ENCODE results near the gene REXO4.
"Not testable (repeated sequence)": the region's sequence is repeated elsewhere in the genome, so short reads cannot be mapped to it uniquely, and the experiment has no call there.

REXO4 gene

GRCh38 chr9:133386338-133386737 is 31.5 kb downstream of the REXO4 start:
- no peak for DNase-seq

GRCh38 chr9:133385452-133385851 is 32.4 kb downstream of the REXO4 start:
- no peak for DNase-seq

DNA sequence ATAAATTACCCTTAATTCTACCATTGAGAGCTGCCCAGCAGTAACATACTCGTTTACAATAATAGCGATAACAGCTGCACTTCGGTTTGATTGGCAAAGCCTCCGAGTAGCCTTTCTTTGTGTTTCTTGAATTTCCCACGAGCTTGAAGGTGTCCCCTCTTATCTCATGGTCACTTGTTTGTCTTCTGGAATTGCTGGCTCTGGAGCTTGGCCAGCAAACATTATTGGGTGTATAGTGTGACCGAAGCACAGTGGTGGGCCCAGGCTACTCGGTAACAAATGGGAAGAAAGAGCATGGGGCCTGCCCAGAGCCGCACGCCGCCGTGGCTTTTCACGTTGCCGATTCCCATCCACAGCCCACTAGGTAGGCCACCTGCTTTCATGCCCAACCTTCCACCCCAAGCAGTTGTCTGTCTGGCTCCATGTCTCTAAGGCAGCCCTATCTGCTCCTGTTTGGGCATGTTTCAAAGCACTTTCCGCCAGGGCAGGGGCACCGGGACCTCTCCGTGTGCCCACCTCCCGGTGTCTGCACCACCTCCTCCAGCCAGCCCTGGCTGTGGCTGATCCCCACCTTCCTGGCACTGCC is 33.0 kb downstream of the REXO4 start:
- no peak for DNase-seq

GRCh38 chr9:133383438-133383837 is 34.4 kb downstream of the REXO4 start:
- no peak for DNase-seq

GRCh38 chr9:133382507-133383141 is 35.2 kb downstream of the REXO4 start:
- no peak for DNase-seq

DNA sequence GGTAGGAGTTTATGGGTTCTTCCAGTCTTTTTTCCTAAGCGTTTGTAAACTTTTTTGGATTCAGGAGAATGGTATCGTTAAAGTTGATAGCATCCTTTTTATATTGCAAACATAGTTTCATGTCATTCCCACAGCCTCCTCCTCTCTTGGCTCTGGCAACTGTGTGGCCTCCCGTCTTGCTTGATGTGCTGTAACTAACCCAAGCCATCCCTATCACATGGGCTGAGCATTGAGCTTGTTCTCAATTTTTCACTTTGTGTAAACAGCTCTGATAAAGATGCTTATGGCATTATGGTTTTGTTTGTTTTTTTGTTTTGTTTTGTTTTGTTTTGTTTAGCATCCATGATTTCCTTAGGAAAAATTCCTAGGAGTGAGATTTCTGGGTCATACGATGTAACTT is 37.1 kb downstream of the REXO4 start:
- no peak for DNase-seq

DNA sequence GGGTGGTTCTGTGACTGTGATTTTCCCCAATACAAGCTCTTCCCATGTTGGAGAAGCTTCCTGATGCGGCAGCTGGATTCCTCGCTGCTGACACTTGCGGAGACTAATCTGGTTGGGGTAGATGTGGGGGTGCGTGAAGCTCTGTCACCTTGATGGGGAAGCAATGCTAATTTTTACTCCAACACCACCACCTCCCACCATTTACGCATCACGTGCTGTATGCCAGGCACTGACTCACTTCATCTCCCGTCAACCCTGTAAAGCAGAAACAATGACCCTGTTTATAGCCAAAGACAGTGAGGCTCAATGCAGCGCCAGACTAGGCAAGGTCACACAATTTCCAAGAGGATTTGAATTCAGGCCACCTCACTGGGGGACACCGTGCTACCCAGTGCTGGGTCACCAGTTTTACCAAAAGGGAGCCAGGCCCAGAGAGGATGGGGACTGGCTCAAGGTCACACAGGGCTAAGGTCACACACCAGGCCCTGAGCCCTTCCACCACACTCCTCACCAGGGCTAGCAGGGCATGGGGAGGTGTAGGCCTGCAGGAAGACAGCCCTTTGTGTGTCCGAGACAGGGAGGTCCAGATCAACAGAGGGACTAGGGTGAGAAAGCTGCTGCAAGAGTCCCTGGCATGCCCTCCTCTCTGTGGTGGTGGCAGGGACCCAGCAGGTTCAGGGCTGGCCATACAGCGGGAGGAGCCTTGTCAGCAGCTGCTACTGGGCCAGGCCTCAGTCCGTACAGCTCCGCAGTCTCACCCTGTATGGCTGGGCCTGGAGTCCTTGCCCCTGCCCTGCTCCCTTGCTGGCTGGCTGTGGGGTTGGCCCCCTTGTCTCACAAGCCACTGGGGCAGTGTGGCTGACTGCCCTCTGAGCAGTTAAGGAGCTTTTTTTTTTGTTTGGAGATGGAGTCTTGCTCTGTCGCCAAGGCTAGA is 38.4 kb downstream of the REXO4 start:
- no peak for DNase-seq

DNA sequence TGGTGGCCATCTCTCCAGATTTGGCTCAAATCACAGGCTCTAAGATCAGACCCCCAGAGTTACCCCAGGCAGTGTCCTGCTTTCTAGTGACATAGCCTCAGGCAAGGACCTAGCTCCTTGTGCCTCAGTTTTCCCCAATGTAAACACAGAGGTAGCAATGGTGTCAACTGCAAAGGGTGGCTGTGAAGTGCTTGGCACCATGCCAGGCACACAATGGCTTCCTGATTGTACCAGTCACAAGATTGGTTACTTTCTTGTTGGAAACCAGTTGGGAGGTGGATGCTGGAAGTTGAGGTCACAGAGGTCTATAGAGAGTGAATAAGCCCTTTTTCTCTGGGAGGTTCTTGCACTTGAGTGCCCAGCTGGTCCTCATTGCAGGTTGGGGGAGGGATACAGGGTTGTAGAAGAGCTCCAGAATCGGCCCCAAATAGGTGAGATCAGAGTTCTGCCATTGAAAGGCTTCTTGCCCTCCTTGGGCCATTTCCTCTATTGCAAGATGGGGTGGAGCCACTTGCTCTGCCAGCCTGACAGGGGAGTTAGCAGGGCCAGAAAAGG is 39.3 kb downstream of the REXO4 start:
- DNase-seq, result no peak

- DNase-seq, result no peak
Measured at GRCh38 chr9:133377721-133378216, 40.0 kb downstream of the REXO4 start.

- not testable (repeated sequence) for DNase-seq
Measured at GRCh38 chr9:133377280-133377679, 40.5 kb downstream of the REXO4 start.

GRCh38 chr9:133375724-133376654 is 41.8 kb downstream of the REXO4 start, which contains the start of the genes STKLD1 and SURF4:
TSS of gene STKLD1 (plus strand) at chr9:133376366. CDS start at chr9:133376474, 108 bp downstream.
TSS of gene SURF4 (minus strand) at chr9:133376060. CDS start at chr9:133375969, 91 bp downstream.
- DNase-seq, result peak; percentile 15

DNA sequence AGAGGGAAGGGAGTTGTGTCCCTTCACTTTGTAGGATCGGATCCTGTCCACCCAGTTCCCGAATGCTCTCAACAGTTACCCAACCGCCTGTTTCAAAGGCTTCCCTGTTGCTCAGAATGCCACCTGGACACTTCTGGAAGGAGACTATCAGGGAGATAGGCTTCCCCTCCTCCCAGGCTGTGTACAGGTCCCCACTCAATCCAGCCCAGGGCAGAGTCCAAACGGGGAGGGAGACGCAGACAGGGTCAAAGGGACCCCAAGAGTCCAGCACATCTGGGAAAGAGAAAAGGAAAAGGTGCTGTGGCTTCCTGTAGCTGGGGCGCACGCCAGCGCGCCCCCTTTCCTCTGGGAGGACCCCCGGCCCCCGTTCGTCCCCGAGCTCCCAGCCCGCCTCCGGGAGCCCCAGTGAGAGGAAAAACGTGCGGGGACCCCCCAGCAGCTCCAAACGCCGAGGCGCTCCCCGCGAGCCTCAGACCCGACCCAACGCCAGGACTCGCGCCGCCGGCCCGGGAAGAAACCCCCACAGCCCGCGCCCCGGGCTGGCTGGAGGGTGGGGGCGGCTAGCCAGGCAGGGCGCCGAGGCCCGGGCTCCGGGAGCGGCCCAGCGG is 42.6 kb downstream of the REXO4 start:
- DNase-seq, result no peak

DNA sequence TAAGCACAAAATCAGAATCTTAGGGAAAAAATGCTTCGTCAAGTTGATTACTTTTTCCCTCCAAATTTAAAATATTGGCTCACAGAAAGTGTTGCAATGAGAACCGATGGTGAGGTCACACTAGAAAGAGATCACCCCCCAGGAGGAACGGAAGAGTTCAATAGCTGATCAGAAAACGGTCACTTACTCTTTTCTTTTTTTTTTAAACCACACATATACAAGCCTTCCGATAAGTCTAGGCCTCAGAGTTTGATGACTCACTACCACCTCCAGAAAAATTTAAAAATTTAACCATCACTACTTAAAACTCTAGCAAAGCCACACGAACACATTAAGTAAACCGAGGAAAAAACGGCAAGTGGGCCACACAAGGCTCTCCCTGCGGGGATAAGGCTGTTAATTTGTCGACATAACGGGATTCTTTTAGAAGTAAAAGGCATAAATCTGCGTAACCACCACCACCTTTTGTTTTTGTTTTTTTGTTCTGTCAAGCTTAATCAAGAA is 43.1 kb downstream of the REXO4 start:
- no peak for DNase-seq

GRCh38 chr9:133372144-133372543 is 45.7 kb downstream of the REXO4 start:
- DNase-seq, result no peak

GRCh38 chr9:133371261-133371711 is 46.5 kb downstream of the REXO4 start:
- DNase-seq, result no peak

GRCh38 chr9:133370685-133371084 is 47.1 kb downstream of the REXO4 start:
- no peak for DNase-seq

- no peak for DNase-seq
Measured at GRCh38 chr9:133369933-133370332, 47.9 kb downstream of the REXO4 start.

DNA sequence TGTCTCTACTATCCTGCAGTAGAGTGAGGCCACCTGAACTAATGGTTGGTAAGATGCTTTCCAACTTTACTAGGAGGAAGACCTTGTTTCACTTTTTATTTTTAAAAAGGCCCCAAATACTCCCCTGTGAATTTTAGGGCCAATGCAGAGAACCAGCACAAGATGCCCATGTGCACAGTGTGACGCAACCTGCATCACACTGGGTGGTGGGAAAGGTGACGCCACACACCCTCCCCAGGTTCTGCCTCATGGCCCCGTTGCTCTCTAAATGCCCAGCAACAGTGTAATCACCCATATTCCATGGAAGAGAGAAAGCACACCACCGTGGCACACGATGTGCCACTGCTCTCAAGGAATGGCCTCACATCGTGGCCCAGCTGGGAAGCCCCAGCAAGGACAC is 48.4 kb downstream of the REXO4 start:
- no peak for DNase-seq

- no peak for DNase-seq
Measured at GRCh38 chr9:133368249-133368881, 49.4 kb downstream of the REXO4 start.

GRCh38 chr9:133367778-133368177 is 50.0 kb downstream of the REXO4 start:
- DNase-seq, result no peak

GRCh38 chr9:133367221-133367620 is 50.6 kb downstream of the REXO4 start:
- no peak for DNase-seq
